Nucleus accumbens (tissue), 56 donors: ENCODE data around the gene DCAF5.
"Not testable (repeated sequence)": the region's sequence is repeated elsewhere in the genome, so short reads cannot be mapped to it uniquely, and the experiment has no call there.

ENCODE experiments used
- DNase-seq, 56 donors: peaks; one replicate each; lab custom pipeline; 2025; lab: John Stamatoyannopoulos, UW

DCAF5 gene

GRCh38 chr14:69022093-69022492 lies 130.8 kb downstream of the DCAF5 start:
- not testable (repeated sequence) for DNase-seq

- no peak for DNase-seq
These were observed 135.2 kb downstream of the DCAF5 start for GRCh38 chr14:69017706-69018105.

- DNase-seq: no peak
These were observed 138.1 kb downstream of the DCAF5 start for GRCh38 chr14:69014829-69015259.

- no peak for DNase-seq
These were observed 138.8 kb downstream of the DCAF5 start for GRCh38 chr14:69013943-69014782.

GRCh38 chr14:69012256-69012953 lies 140.5 kb downstream of the DCAF5 start:
- DNase-seq: no peak

- no peak for DNase-seq
These were observed 142.3 kb downstream of the DCAF5 start for GRCh38 chr14:69010648-69011047.

- peak in 1 of 56 donors; percentile 4 for DNase-seq
These were observed 144.5 kb downstream of the DCAF5 start for GRCh38 chr14:69008421-69008884.

- no peak for DNase-seq
These were observed 146.6 kb downstream of the DCAF5 start for GRCh38 chr14:69006346-69006745.

- peak in 8 of 56 donors; percentile 1 to 30 (median 12) for DNase-seq
These were observed 147.3 kb downstream of the DCAF5 start for GRCh38 chr14:69005432-69006148.

- peak in 4 of 56 donors; percentile 6 to 13 (median 8) for DNase-seq
These were observed 148.0 kb downstream of the DCAF5 start for GRCh38 chr14:69004731-69005431.

GRCh38 chr14:69003626-69004025 lies 149.3 kb downstream of the DCAF5 start:
- no peak for DNase-seq

GRCh38 chr14:69002069-69002468 lies 150.8 kb downstream of the DCAF5 start:
- no peak for DNase-seq

GRCh38 chr14:69001375-69001774 lies 151.5 kb downstream of the DCAF5 start:
- no peak for DNase-seq
